Measurements from ENCODE around the gene TIGD1.

Gene TIGD1

DNA sequence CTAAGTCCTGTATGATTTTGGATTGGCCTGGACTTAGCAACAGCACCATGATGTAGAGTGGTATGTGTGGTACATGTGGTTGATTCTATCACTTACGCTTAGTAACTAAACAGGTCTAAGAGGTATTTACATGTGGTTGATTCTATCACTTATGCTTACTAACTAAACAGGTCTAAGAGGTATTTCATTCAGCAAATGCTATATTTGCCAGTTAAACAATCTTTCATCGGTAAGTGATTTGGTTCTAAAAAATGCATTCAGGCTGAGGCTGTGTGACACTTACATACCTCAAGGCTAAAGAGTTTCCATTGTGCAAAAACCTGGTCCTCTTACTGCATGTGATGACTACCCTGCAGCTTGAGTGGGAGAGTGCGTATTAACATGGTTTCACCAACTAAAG lies 13.2 kb upstream of the TIGD1 start:
- H2AFZ ChIP-seq (ENCODE audit: low read depth, low read length), result no peak overlapping the region
- no peak overlapping the region for H3K4me3 ChIP-seq (ENCODE audit: insufficient read depth in 1 of 2, low read depth in 1 of 2, low read length in 2 of 2)
- H2BK5ac ChIP-seq (ENCODE audit: low read depth, low read length, poor library complexity, severe bottlenecking), result no peak overlapping the region
- H3K36me3 ChIP-seq (ENCODE audit: control insufficient read depth in 1 of 2, insufficient read depth in 2 of 2, low read depth in 1 of 2, low read length in 2 of 2), result peaks cover 34 to 88% of the 10 kb centered on the region in 2 experiments
- H3K4ac ChIP-seq (ENCODE audit: low read depth in 1 of 2, low read length in 2 of 2), result no peak overlapping the region
- no peak overlapping the region for H4K91ac ChIP-seq (ENCODE audit: low read length)
- H2BK120ac ChIP-seq (ENCODE audit: low read depth, low read length), result no peak overlapping the region
- H3K9me3 ChIP-seq (ENCODE audit: control insufficient read depth, low read length), result no peaks in the 10 kb centered on the region
- WGBS, result 71% methylated on average over 2 of the region's 3 CpGs
- H4K8ac ChIP-seq (ENCODE audit: low read length), result no peak overlapping the region
- H3K27ac ChIP-seq (ENCODE audit: low read length, poor library complexity, severe bottlenecking), result no peak overlapping the region
- H3K9ac ChIP-seq (ENCODE audit: low read length), result no peak overlapping the region
- no peak overlapping the region for H2AK5ac ChIP-seq (ENCODE audit: low read length, severe bottlenecking)
- no peaks in the 10 kb centered on the region for H3K4me1 ChIP-seq (ENCODE audit: control insufficient read depth, insufficient read depth, low read depth, low read length)
- H2BK12ac ChIP-seq (ENCODE audit: low read length in 2 of 2), result no peak overlapping the region
- peak; percentile 33 for DNase-seq
- H3K79me1 ChIP-seq (replicated peaks; ENCODE audit: low read length, poor library complexity, severe bottlenecking), result peaks cover 19% of the 10 kb centered on the region
- H3K23ac ChIP-seq (ENCODE audit: low read length in 2 of 2), result no peak overlapping the region
- H3K27me3 ChIP-seq (ENCODE audit: control insufficient read depth in 1 of 2, insufficient read depth in 1 of 2, low read length in 2 of 2), result no peaks in the 10 kb centered on the region
- no peak overlapping the region for H2BK15ac ChIP-seq (ENCODE audit: low read depth, poor library complexity, severe bottlenecking)
- H3K14ac ChIP-seq (ENCODE audit: low read length in 2 of 2), result no peak overlapping the region
- H3K18ac ChIP-seq (ENCODE audit: low read depth in 1 of 2, low read length in 2 of 2), result no peak overlapping the region
- H3K4me2 ChIP-seq (ENCODE audit: low read length, poor library complexity, severe bottlenecking), result no peak overlapping the region

DNA sequence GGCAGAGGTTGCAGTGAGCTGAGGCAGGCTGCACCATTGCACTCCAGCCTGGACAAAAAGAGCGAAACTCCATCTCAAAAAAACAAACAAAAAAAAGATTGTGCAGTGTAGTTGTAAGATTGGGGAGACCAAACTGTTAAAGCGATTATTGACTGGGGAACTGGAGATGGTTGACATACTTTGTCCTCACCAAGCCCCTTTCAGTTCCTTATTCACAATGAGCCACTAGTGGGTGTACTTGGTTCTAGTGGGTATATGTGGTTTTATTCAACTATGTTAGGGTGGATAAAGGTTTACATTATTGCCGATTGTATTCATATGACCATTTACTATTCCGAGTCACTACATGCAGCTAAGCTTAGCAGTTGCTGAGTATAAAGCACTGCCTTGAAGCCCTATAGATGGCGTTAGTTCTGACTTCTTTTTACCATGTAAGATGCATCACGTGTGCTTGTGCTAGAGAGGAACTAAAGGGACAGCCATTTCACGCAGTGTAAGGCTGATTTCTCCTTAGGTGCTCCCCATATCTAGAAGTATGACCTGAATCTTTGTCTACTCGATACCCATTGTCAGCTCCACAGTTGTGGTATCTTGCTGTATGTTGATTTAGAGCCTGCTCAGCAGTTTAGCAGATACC lies 12.3 kb upstream of the TIGD1 start:
- H2AFZ ChIP-seq (ENCODE audit: low read depth, low read length), result no peak overlapping the region
- H3K14ac ChIP-seq (ENCODE audit: low read length in 2 of 2), result no peak overlapping the region
- H3K36me3 ChIP-seq (ENCODE audit: control insufficient read depth in 1 of 2, insufficient read depth in 2 of 2, low read depth in 1 of 2, low read length in 2 of 2), result peaks cover 36 to 89% of the 10 kb centered on the region in 2 experiments
- no peaks in the 10 kb centered on the region for H3K9me3 ChIP-seq (ENCODE audit: control insufficient read depth, low read length)
- H3K4me2 ChIP-seq (ENCODE audit: low read length, poor library complexity, severe bottlenecking), result no peak overlapping the region
- H3K9ac ChIP-seq (ENCODE audit: low read length), result no peak overlapping the region
- H3K27ac ChIP-seq (ENCODE audit: low read length, poor library complexity, severe bottlenecking), result no peak overlapping the region
- no peak for DNase-seq
- 93% methylated on average over 7 of the region's 8 CpGs for WGBS
- H3K4me1 ChIP-seq (ENCODE audit: control insufficient read depth, insufficient read depth, low read depth, low read length), result no peaks in the 10 kb centered on the region
- no peak overlapping the region for H3K23ac ChIP-seq (ENCODE audit: low read length in 2 of 2)
- H3K4ac ChIP-seq (ENCODE audit: low read depth in 1 of 2, low read length in 2 of 2), result no peak overlapping the region
- no peaks in the 10 kb centered on the region for H3K27me3 ChIP-seq (ENCODE audit: control insufficient read depth in 1 of 2, insufficient read depth in 1 of 2, low read length in 2 of 2)
- no peak overlapping the region for H2BK15ac ChIP-seq (ENCODE audit: low read depth, poor library complexity, severe bottlenecking)
- H4K8ac ChIP-seq (ENCODE audit: low read length), result no peak overlapping the region
- no peak overlapping the region for H4K91ac ChIP-seq (ENCODE audit: low read length)
- H2BK5ac ChIP-seq (ENCODE audit: low read depth, low read length, poor library complexity, severe bottlenecking), result no peak overlapping the region
- no peak overlapping the region for H3K4me3 ChIP-seq (ENCODE audit: insufficient read depth in 1 of 2, low read depth in 1 of 2, low read length in 2 of 2)
- H2AK5ac ChIP-seq (ENCODE audit: low read length, severe bottlenecking), result no peak overlapping the region
- H3K18ac ChIP-seq (ENCODE audit: low read depth in 1 of 2, low read length in 2 of 2), result no peak overlapping the region
- H2BK120ac ChIP-seq (ENCODE audit: low read depth, low read length), result no peak overlapping the region
- H3K79me1 ChIP-seq (replicated peaks; ENCODE audit: low read length, poor library complexity, severe bottlenecking), result peaks cover 20% of the 10 kb centered on the region
- H2BK12ac ChIP-seq (ENCODE audit: low read length in 2 of 2), result no peak overlapping the region

DNA sequence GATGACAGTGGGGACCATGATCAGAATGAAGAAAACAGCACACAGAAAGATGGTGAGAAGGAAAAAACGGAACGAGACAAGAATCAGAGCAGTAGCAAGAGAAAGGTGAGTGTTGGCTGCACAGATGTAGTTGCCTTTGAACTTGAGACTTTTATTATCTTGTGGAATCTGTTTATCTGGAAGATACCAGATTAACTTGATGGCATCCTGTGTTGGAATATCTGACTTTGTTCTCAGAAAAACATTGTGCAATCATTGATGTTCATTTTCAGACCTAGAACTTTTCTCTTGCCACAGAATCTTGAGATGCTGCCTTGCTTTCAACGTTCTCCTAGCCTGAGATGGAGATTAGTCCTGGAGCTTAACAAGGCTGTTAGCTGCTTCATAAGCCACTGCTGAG lies 6.1 kb upstream of the TIGD1 start:
- Histone ChIP-seq H2AK5ac (ENCODE audit: low read length, severe bottlenecking) (no peak overlapping the region), H2BK12ac (ENCODE audit: low read length in 2 of 2) (no peak overlapping the region), H3K4me3 (ENCODE audit: insufficient read depth in 1 of 2, low read depth in 1 of 2, low read length in 2 of 2) (no peak overlapping the region), H2AFZ (ENCODE audit: low read depth, low read length) (no peak overlapping the region), H3K79me1 (replicated peaks; ENCODE audit: low read length, poor library complexity, severe bottlenecking) (peaks cover 16% of the 10 kb centered on the region), H3K23ac (ENCODE audit: low read length in 2 of 2) (no peak overlapping the region), H3K4ac (ENCODE audit: low read depth in 1 of 2, low read length in 2 of 2) (no peak overlapping the region), H2BK5ac (ENCODE audit: low read depth, low read length, poor library complexity, severe bottlenecking) (no peak overlapping the region), H3K18ac (ENCODE audit: low read depth in 1 of 2, low read length in 2 of 2) (no peak overlapping the region), H3K36me3 (ENCODE audit: control insufficient read depth in 1 of 2, insufficient read depth in 2 of 2, low read depth in 1 of 2, low read length in 2 of 2) (peaks cover 14 to 84% of the 10 kb centered on the region in 2 experiments), H3K27me3 (ENCODE audit: control insufficient read depth in 1 of 2, insufficient read depth in 1 of 2, low read length in 2 of 2) (no peaks in the 10 kb centered on the region), H4K91ac (ENCODE audit: low read length) (no peak overlapping the region), H3K4me2 (ENCODE audit: low read length, poor library complexity, severe bottlenecking) (no peak overlapping the region), H3K9me3 (ENCODE audit: control insufficient read depth, low read length) (no peaks in the 10 kb centered on the region), H3K14ac (ENCODE audit: low read length in 2 of 2) (no peak overlapping the region), H2BK15ac (ENCODE audit: low read depth, poor library complexity, severe bottlenecking) (no peak overlapping the region), H3K4me1 (ENCODE audit: control insufficient read depth, insufficient read depth, low read depth, low read length) (peaks cover 4% of the 10 kb centered on the region), H3K9ac (ENCODE audit: low read length) (no peak overlapping the region), H3K27ac (ENCODE audit: low read length, poor library complexity, severe bottlenecking) (no peak overlapping the region), H4K8ac (ENCODE audit: low read length) (no peak overlapping the region), H2BK120ac (ENCODE audit: low read depth, low read length) (no peak overlapping the region)
- no peak for DNase-seq
- WGBS, result 98% methylated on average over 3 of the region's 3 CpGs

DNA sequence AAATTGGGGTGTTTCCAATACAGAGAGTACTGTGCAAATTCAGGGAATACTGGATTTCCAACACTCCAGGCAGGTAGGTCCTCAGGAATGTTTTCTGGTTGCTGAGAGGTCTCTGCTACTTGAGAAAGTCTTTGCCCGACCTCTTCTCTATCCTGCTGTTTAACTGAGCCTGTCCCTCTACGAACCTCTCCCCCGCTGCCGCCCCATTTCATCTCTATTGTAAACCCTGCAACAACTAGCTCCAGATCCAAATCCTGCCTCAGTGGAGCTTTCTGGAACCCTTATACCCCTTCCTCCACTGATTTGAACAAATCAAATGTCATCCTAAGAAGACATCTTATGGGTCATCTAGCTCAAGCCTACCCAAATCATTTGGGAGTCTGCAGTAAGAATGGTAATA lies 1.4 kb upstream of the TIGD1 start:
- Histone ChIP-seq H3K4me1 (ENCODE audit: control insufficient read depth, insufficient read depth, low read depth, low read length) (peaks cover 4% of the 10 kb centered on the region), H2BK12ac (ENCODE audit: low read length in 2 of 2) (no peak overlapping the region), H3K4me2 (ENCODE audit: low read length, poor library complexity, severe bottlenecking) (peak overlapping the region; percentile 67), H3K14ac (ENCODE audit: low read length in 2 of 2) (no peak overlapping the region), H2BK5ac (ENCODE audit: low read depth, low read length, poor library complexity, severe bottlenecking) (no peak overlapping the region), H2BK15ac (ENCODE audit: low read depth, poor library complexity, severe bottlenecking) (no peak overlapping the region), H2AFZ (ENCODE audit: low read depth, low read length) (no peak overlapping the region), H3K4ac (ENCODE audit: low read depth in 1 of 2, low read length in 2 of 2) (no peak overlapping the region), H3K4me3 (ENCODE audit: insufficient read depth in 1 of 2, low read depth in 1 of 2, low read length in 2 of 2) (peak overlapping the region in 1 of 2 experiments; percentile 98), H3K36me3 (ENCODE audit: control insufficient read depth in 1 of 2, insufficient read depth in 2 of 2, low read depth in 1 of 2, low read length in 2 of 2) (peaks cover 10 to 51% of the 10 kb centered on the region in 2 experiments), H3K27ac (ENCODE audit: low read length, poor library complexity, severe bottlenecking) (no peak overlapping the region), H4K91ac (ENCODE audit: low read length) (no peak overlapping the region), H2AK5ac (ENCODE audit: low read length, severe bottlenecking) (no peak overlapping the region), H3K18ac (ENCODE audit: low read depth in 1 of 2, low read length in 2 of 2) (no peak overlapping the region), H3K79me1 (replicated peaks; ENCODE audit: low read length, poor library complexity, severe bottlenecking) (peaks cover 17% of the 10 kb centered on the region), H3K9me3 (ENCODE audit: control insufficient read depth, low read length) (peaks cover 3% of the 10 kb centered on the region), H4K8ac (ENCODE audit: low read length) (no peak overlapping the region), H3K9ac (ENCODE audit: low read length) (peak overlapping the region; percentile 99), H3K23ac (ENCODE audit: low read length in 2 of 2) (no peak overlapping the region), H3K27me3 (ENCODE audit: control insufficient read depth in 1 of 2, insufficient read depth in 1 of 2, low read length in 2 of 2) (no peaks in the 10 kb centered on the region), H2BK120ac (ENCODE audit: low read depth, low read length) (no peak overlapping the region)
- WGBS, result 96% methylated on average over 4 of the region's 4 CpGs
- DNase-seq, result no peak

All from mesenchymal stem cell (in vitro differentiated cells and primary cell).